Left lung (tissue), 10 donors: Measurements from ENCODE around the gene SERPINE1. TPM values are rescaled to one million over a fixed set of nuclear protein-coding genes. Genes with fewer than 3 reads are reported as not detected.
A peak's percentile ranks its signal among the peaks of the same experiment; 100 is the strongest.

Experiments
- ATAC-seq: fragments of 200-7000 bp; cut with Tn5 transposase; one replicate; pipeline ENCODE4 v1.9.1; 2020; ENCODE audit warnings: moderate library complexity
- DNase-seq, 4 donors: peaks; one replicate each; pipeline ENCODE4 v3.0.0-alpha.2; 2013 to 2020
- H3K27ac ChIP-seq, 2 donors: fragments of 200-600 bp; sonication (generic) in 1 of 2; one replicate each; pipeline versions ENCODE4 v1.5.0 to v1.8.0; 2020 to 2021
- H3K27me3 ChIP-seq, 2 donors: fragments of 200-600 bp; sonication (generic) in 1 of 2; one replicate each; pipeline versions ENCODE4 v1.5.0 to v1.8.0; 2020 to 2021
- H3K36me3 ChIP-seq, 2 donors: fragments of 200-600 bp; sonication (generic) in 1 of 2; one replicate each; pipeline versions ENCODE4 v1.5.0 to v1.8.0; 2020 to 2021
- H3K4me1 ChIP-seq, 2 donors: fragments of 200-600 bp; one replicate each; pipeline ENCODE4 v1.8.0; 2021
- H3K4me3 ChIP-seq, 2 donors: fragments of 200-600 bp; sonication (generic) in 1 of 2; one replicate each; pipeline versions ENCODE4 v1.5.0 to v1.8.0; 2020 to 2021; ENCODE audit warnings: mild to moderate bottlenecking in 1 of 2
- H3K9me3 ChIP-seq, 2 donors: fragments of 200-600 bp; sonication (generic) in 1 of 2; one replicate each; pipeline versions ENCODE4 v1.5.0 to v1.8.0; 2020 to 2021
- intact Hi-C, 2 donors: fragments of 100-400 bp; cut with DNase I; formaldehyde crosslinking; loops; one replicate each; pipeline versions ENCODE4 v1.11.2 to v1.14.2; 2022
- polyA plus RNA-seq, 6 donors: library from polyadenylated mRNA; unstranded; fragments of 120-200 nt; gene quantifications; one replicate each; pipeline ENCODE4 v1.2.1, GENCODE V29; 2013; ENCODE audit not compliant: insufficient read length in 6 of 6
- total RNA-seq, 2 donors: library from RNA; stranded (reverse); fragmentation: NEBNext Ultra II Directional; extraction: Animal tissue kit (Norgen Biotek cat#: 25700); gene quantifications; one replicate each; pipeline ENCODE4 v1.2.1, GENCODE V29; 2021
- TF ChIP-seq, protein P1 (sequence below), 2 donors: fragments of 200-600 bp; sonication (generic) in 1 of 2; IDR thresholded peaks; one replicate each; pipeline versions ENCODE4 v1.5.0 to v1.8.0; 2021; ENCODE audit warnings: antibody characterized with exemption in 2 of 2
- donor health status: DM: no; HTN: yes; CAD: no.
- donor health status: DM: no; HTN: no; CAD: no.

SERPINE1 gene
- total and polyA plus RNA-seq, 8 donors, result 2.5 to 80.5 (median 3.9) TPM

DNA sequence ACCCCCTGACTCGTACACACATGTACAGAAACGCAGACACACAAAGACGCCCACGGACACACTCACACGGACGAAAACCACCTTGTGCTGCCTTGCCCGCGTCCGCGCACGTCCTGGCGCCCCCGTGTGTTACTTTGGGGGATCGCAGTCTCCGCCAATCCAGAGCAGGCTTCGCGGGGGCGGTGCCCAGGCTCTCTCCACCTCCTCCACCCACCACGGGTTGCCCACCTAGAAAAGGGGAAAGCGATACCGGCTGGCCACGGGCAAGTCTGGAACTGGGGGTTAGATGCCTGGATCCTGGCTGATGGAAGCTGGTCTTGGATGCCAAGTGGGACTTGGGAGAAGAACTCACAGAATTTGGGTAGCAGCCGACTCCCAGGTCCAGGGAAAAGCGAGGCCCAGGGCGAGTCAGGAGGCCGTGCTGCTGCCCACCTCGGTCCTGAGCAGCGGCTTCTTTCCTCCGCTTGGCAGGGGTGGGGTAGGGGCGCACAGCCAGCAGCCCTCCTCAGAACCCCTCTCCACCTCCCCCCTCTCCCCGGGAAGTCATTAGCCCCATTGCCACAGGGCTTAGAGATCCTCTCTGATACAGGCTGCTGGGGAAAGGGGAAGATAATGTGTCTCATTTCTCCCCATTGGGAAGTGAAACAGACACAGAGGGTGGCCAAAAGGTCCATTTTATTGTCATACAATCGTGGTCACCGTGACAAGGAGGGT, 43.1 kb downstream of the SERPINE1 start:
- H3K9me3 ChIP-seq, result no peaks in the 10 kb centered on the region
- no peaks in the 10 kb centered on the region for H3K36me3 ChIP-seq
- TF ChIP-seq, protein P1, sequence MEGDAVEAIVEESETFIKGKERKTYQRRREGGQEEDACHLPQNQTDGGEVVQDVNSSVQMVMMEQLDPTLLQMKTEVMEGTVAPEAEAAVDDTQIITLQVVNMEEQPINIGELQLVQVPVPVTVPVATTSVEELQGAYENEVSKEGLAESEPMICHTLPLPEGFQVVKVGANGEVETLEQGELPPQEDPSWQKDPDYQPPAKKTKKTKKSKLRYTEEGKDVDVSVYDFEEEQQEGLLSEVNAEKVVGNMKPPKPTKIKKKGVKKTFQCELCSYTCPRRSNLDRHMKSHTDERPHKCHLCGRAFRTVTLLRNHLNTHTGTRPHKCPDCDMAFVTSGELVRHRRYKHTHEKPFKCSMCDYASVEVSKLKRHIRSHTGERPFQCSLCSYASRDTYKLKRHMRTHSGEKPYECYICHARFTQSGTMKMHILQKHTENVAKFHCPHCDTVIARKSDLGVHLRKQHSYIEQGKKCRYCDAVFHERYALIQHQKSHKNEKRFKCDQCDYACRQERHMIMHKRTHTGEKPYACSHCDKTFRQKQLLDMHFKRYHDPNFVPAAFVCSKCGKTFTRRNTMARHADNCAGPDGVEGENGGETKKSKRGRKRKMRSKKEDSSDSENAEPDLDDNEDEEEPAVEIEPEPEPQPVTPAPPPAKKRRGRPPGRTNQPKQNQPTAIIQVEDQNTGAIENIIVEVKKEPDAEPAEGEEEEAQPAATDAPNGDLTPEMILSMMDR (IDR thresholded peaks at IDR 0.05), result peak; percentile 85 to 93
- ATAC-seq, result peak; percentile 63
- intact Hi-C loops, result no loop called here
- DNase-seq, result peak in 3 of 4 donors; percentile 62 to 94 (median 67)
- H3K4me1 ChIP-seq, result peaks cover 14 to 52% of the 10 kb centered on the region in 2 donors
- H3K27ac ChIP-seq, result no peak overlapping the region
- H3K27me3 ChIP-seq, result peaks cover 90 to 100% of the 10 kb centered on the region in 2 donors
- no peak overlapping the region for H3K4me3 ChIP-seq

DNA sequence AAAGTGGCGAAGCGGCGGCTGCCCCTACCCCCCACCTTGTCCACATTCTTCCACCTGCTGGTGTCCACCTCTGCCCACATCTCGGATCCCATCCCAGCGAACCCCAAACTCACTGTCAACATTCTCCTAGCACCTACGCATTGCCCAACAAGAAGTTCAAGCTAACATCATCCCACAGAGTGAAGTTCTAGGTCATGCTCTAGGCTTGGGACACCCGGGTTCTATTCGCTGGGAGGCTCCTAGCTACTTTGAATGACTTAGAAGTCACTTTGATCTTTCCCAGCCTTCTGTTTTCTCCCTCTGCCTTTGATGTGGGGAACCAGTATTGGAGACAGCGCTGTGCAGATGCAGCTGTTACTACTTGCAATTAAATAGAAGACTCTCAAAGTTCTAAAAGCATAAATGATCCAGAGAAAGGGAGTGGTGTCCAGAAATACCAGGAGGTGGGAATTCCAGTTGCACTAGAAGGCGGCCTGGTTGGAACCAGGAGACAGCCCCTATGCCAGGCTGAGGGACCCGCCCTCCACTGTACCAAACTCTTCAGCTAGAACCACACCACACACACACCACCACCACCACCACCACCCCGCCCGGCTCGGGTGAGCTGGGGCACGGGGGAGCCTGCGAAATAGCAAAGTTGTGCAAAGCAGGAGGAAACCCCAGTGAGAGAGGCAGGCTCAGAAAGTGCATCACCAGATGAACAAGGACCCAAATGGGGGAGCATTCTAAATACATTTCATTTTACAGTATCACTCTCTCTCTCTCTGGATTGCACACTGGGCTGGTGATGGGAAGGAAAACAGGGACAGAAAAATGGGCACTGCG, 43.9 kb downstream of the SERPINE1 start:
- intact Hi-C loops, result no loop called here
- Histone ChIP-seq H3K9me3 (no peaks in the 10 kb centered on the region), H3K27ac (no peak overlapping the region), H3K4me1 (peaks cover 14 to 43% of the 10 kb centered on the region in 2 donors), H3K4me3 (no peak overlapping the region), H3K27me3 (peaks cover 93 to 100% of the 10 kb centered on the region in 2 donors), H3K36me3 (no peaks in the 10 kb centered on the region)
- TF ChIP-seq, protein P1 (IDR thresholded peaks at IDR 0.05), result no peak
- no peak for DNase-seq
- ATAC-seq, result no peak

DNA sequence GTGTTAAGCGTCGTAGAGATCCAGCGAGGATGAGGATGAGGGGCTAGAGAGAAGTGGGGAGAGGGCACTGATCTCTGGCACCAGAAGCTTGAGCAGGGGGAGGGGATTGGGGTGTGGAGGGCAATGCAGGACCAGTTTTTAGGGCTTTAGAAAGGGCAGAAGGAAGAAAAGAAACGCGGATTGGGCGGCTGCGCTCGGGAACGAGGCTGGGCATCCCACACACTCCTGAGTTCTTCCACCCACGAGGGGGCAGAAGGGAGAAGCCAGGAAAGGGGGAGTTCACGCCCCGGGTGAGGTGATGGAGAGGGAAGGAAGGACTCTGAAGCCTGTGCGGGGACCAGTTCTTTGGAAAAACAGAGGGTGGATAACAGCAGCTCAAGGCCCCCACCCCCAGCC, 44.5 kb downstream of the SERPINE1 start:
- no peak overlapping the region for H3K27ac ChIP-seq
- no peaks in the 10 kb centered on the region for H3K9me3 ChIP-seq
- TF ChIP-seq, protein P1 (IDR thresholded peaks at IDR 0.05), result no peak
- peaks cover 94 to 100% of the 10 kb centered on the region in 2 donors for H3K27me3 ChIP-seq
- DNase-seq (no peak), ATAC-seq (no peak)
- no peak overlapping the region for H3K4me3 ChIP-seq
- peaks cover 14 to 39% of the 10 kb centered on the region in 2 donors for H3K4me1 ChIP-seq
- intact Hi-C loops, result no loop called here
- no peaks in the 10 kb centered on the region for H3K36me3 ChIP-seq

DNA sequence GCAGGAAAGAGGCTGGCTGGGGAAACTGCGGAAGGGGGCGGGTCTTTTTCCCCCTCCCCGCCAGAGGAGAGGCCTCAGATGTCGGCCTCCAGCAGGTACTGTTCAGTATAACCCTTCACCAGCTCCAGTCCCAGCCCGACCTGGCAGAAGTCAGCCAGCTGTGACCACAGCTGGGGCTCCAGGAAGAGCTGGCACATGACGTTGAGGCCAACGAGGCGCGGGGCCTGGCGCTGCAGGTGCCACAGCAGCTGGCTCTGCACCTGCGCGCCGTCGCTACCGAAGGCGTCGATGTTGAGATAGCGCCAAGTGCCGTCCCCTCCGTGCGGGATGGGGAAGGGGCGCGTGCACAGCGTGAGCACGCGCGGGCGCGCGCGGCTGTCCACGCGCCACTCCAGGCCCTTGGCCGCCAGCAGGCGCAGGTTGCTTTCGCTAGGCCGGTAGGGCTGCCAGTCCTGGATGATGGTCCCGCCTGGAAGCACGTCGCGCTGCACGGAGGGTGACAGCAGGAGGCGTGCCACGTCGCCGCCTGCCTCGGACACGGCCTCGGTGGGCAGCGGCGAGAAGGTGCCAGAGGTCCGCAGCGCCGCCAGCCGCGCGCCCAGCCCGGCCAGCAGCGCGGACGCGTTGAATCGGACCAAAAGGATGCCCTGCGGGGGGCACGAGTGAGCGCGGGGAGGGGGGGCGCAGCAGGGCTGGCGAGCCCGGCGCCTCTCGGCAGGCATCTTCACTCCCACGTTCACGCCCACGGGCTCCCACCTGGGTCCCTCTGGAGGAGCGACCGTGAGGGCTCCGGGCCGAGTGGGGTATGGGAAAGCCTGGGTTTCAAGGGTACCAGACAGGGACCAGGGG, 45.3 kb downstream of the SERPINE1 start:
- no peak overlapping the region for H3K27ac ChIP-seq
- ATAC-seq (no peak), DNase-seq (no peak)
- H3K4me3 ChIP-seq, result no peak overlapping the region
- peaks cover 14 to 39% of the 10 kb centered on the region in 2 donors for H3K4me1 ChIP-seq
- TF ChIP-seq, protein P1 (IDR thresholded peaks at IDR 0.05), result no peak
- intact Hi-C loops, result no loop called here
- H3K27me3 ChIP-seq, result peaks cover 96 to 100% of the 10 kb centered on the region in 2 donors
- H3K36me3 ChIP-seq, result no peaks in the 10 kb centered on the region
- no peaks in the 10 kb centered on the region for H3K9me3 ChIP-seq
